Thyroid gland (tissue), 4 donors: ENCODE results near the gene FMO4. TPM values are rescaled to one million over a fixed set of nuclear protein-coding genes. Genes with fewer than 3 reads are reported as not detected.
"Not testable (repeated sequence)": the region's sequence is repeated elsewhere in the genome, so short reads cannot be mapped to it uniquely, and the experiment has no call there.

ENCODE experiments used
- DNase-seq, 2 donors: peaks; one replicate each; pipeline ENCODE4 v3.0.0-alpha.2; 2019
- H3K27ac ChIP-seq, 3 donors: fragments of 200-600 bp; sonication (generic); 1 replicate in 2 of 3; 2 replicates in 1 of 3; pipeline ENCODE4 v1.5.1; 2016 to 2019; ENCODE audit warnings: mild to moderate bottlenecking in 1 of 3, moderate library complexity in 1 of 3
- H3K27me3 ChIP-seq: fragments of 200-600 bp; sonication (generic); one replicate; pipeline ENCODE4 v1.5.1; 2019
- H3K36me3 ChIP-seq, 2 donors: fragments of 200-600 bp; sonication (generic); one replicate each; pipeline ENCODE4 v1.5.1; 2016 to 2019
- H3K4me1 ChIP-seq, 2 donors: fragments of 200-600 bp; sonication (generic); one replicate each; pipeline ENCODE4 v1.5.1; 2017 to 2019
- H3K4me3 ChIP-seq, 3 donors: fragments of 200-600 bp; sonication (generic); replicated peaks in 1 of 3; 1 replicate in 2 of 3; 2 replicates in 1 of 3; pipeline ENCODE4 v1.5.1; 2016; ENCODE audit warnings: mild to moderate bottlenecking in 1 of 3
- H3K9me3 ChIP-seq: fragments of 200-600 bp; sonication (generic); one replicate; pipeline ENCODE4 v1.5.1; 2017
- POLR2A ChIP-seq, 2 donors: fragments of 450-650 bp; IDR thresholded peaks; one replicate each; pipeline ENCODE4 v1.6.1; 2017; ENCODE audit warnings: antibody characterized with exemption in 2 of 2, mild to moderate bottlenecking in 2 of 2, moderate library complexity in 1 of 2
- WGBS, 2 donors: methylation state at CpG; one replicate each; pipeline ENCODE4 v1.1.5; 2017; 5-methylcytosine and 5-hydroxymethylcytosine counted together
- intact Hi-C: fragments of 100-400 bp; cut with DNase I; formaldehyde crosslinking; loops from one replicate; pipeline ENCODE4 v1.15.1; 2023
- total RNA-seq, 4 donors: library from RNA; depleted of rRNA; stranded (reverse); fragments of >200 nt; gene quantifications; one replicate each; pipeline ENCODE4 v1.2.3, GENCODE V29; 2016
- TF ChIP-seq, protein P1 (sequence below), 6 experiments: fragments of 200-600 bp in 3 of 6; fragments of 450-650 bp in 3 of 6; sonication (generic) in 3 of 6; IDR thresholded peaks; one replicate each; pipeline ENCODE4 v1.5.1; 2016 to 2019; ENCODE audit warnings: antibody characterized with exemption in 6 of 6, mild to moderate bottlenecking in 2 of 6, inconsistent platforms in 1 of 6, moderate library complexity in 1 of 6

FMO4 gene
- total RNA-seq, 4 donors from 2014 or later: 4.6 to 7.3 (median 6.5) TPM

DNA sequence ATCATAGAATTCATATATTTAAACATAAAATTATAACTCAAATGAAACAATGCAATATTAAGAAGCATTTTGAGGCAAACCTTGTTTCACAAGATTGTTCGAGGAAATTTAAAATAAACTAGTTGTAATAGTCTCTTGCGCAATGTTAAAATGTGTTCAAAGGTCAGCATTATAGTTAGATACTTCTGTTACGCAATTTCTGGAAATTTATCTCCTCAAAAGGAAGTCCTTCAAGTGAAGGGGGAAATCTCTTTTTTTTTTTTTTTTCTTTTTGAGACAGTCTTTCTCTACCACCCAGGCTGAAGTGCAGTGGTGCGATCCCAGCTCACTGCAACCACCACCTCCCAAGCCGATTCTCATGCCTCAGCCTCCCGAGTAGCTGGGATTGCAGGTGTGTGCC, 52.1 kb downstream of the FMO4 start:
- Histone ChIP-seq H3K27ac (no peak overlapping the region), H3K4me3 (no peak overlapping the region), H3K36me3 (no peaks in the 10 kb centered on the region), H3K9me3 (no peaks in the 10 kb centered on the region), H3K27me3 (no peaks in the 10 kb centered on the region), H3K4me1 (no peaks in the 10 kb centered on the region)
- TF ChIP-seq, protein P1, sequence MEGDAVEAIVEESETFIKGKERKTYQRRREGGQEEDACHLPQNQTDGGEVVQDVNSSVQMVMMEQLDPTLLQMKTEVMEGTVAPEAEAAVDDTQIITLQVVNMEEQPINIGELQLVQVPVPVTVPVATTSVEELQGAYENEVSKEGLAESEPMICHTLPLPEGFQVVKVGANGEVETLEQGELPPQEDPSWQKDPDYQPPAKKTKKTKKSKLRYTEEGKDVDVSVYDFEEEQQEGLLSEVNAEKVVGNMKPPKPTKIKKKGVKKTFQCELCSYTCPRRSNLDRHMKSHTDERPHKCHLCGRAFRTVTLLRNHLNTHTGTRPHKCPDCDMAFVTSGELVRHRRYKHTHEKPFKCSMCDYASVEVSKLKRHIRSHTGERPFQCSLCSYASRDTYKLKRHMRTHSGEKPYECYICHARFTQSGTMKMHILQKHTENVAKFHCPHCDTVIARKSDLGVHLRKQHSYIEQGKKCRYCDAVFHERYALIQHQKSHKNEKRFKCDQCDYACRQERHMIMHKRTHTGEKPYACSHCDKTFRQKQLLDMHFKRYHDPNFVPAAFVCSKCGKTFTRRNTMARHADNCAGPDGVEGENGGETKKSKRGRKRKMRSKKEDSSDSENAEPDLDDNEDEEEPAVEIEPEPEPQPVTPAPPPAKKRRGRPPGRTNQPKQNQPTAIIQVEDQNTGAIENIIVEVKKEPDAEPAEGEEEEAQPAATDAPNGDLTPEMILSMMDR (IDR thresholded peaks at IDR 0.05): no peak
- no peak for TF ChIP-seq POLR2A (IDR thresholded peaks at IDR 0.05)
- intact Hi-C loops: no loop called here
- WGBS, 2 donors: 87 to 91% methylated on average over 6 of the region's 6 CpGs
- no peak for DNase-seq

DNA sequence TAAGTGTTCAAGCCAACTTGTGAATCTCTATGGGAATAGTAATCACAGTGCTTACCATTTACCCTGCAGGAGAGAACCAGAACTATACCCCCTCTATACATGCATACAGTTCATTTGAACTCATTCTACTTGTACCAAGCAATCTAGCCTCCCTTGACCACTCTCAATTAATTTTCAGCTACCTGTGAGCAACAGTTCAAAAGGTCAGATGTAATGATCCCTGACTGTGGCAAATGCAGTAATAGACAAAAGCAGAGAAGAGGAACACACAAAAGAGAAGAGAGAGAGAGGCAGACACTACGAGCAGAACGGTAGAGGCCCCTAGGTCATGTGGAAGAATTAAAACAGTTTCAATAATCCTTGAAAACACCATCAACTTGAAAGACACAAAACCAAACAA, 52.8 kb downstream of the FMO4 start:
- no peak overlapping the region for H3K4me3 ChIP-seq
- 68 to 74% methylated on average over 2 of the region's 2 CpGs for whole genome bisulfite sequencing, 2 donors
- TF ChIP-seq, protein P1 (IDR thresholded peaks at IDR 0.05): no peak
- TF ChIP-seq POLR2A (IDR thresholded peaks at IDR 0.05): no peak
- H3K27ac ChIP-seq: no peak overlapping the region
- H3K9me3 ChIP-seq: no peaks in the 10 kb centered on the region
- no peak for DNase-seq
- intact Hi-C loops: no loop called here
- no peaks in the 10 kb centered on the region for H3K36me3 ChIP-seq
- no peaks in the 10 kb centered on the region for H3K4me1 ChIP-seq
- no peaks in the 10 kb centered on the region for H3K27me3 ChIP-seq

DNA sequence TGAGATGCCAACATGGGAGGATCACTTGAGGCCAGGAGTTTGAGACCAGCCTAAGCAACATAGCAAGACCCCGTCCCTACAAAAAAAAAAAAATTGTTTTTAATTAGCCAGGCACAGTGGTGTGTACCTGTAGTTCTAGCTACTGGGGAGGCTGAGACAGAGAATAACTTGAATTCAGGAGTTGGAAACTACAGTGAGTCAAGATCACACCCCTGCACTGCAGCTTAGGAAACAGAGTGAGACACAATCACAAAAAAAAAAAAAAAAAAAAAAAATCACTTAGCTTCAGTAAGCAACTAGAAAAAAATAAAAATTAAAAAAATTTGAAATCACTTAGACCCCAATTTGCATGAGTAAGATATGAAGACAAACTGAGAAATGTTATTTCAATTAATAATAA, 53.5 kb downstream of the FMO4 start:
- H3K4me1 ChIP-seq: no peaks in the 10 kb centered on the region
- H3K9me3 ChIP-seq: no peaks in the 10 kb centered on the region
- intact Hi-C loops: no loop called here
- no peaks in the 10 kb centered on the region for H3K27me3 ChIP-seq
- no peak for TF ChIP-seq POLR2A (IDR thresholded peaks at IDR 0.05)
- TF ChIP-seq, protein P1 (IDR thresholded peaks at IDR 0.05): no peak
- no peak overlapping the region for H3K27ac ChIP-seq
- H3K4me3 ChIP-seq: no peak overlapping the region
- 74 to 84% methylated on average over 1 of the region's 1 CpG for WGBS, 2 donors
- no peak for DNase-seq
- no peaks in the 10 kb centered on the region for H3K36me3 ChIP-seq

DNA sequence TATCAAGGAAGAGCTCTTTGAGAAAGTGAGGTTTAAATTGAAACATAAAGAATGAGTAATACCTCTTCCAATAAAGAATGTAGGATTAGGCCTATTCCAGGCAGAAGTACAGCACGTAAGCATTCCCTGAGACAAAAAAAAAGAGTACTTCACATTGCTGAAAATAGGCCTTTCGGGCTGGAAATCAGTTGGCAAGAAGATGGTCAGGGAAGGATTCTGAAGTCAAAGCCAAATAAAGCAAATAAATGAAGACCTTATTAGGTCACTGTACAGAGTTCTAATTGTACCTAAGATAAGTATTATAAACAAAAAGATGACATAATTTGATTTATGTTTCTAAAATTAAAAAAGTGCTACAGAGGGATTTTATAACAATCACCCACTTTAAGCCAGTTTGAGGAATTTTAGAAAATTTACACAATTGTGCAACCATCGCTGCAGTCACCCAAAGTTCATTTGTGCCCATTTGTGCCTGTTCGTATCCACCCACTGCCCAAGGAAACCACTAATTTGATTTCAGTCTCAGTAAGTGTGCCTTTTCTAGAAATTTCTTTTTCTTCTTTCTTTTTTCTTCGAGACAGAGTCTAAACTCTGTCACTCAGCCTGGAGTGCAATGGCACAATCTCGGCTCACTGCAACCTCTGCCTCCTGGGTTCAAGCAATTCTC, 58.6 kb downstream of the FMO4 start:
- no peak overlapping the region for H3K27ac ChIP-seq
- no peaks in the 10 kb centered on the region for H3K9me3 ChIP-seq
- TF ChIP-seq POLR2A (IDR thresholded peaks at IDR 0.05): no peak
- TF ChIP-seq, protein P1 (IDR thresholded peaks at IDR 0.05): no peak
- no peak for DNase-seq
- WGBS, 2 donors: 80 to 84% methylated on average over 6 of the region's 6 CpGs
- no peaks in the 10 kb centered on the region for H3K4me1 ChIP-seq
- intact Hi-C loops: no loop called here
- no peaks in the 10 kb centered on the region for H3K36me3 ChIP-seq
- no peaks in the 10 kb centered on the region for H3K27me3 ChIP-seq
- H3K4me3 ChIP-seq: no peak overlapping the region

DNA sequence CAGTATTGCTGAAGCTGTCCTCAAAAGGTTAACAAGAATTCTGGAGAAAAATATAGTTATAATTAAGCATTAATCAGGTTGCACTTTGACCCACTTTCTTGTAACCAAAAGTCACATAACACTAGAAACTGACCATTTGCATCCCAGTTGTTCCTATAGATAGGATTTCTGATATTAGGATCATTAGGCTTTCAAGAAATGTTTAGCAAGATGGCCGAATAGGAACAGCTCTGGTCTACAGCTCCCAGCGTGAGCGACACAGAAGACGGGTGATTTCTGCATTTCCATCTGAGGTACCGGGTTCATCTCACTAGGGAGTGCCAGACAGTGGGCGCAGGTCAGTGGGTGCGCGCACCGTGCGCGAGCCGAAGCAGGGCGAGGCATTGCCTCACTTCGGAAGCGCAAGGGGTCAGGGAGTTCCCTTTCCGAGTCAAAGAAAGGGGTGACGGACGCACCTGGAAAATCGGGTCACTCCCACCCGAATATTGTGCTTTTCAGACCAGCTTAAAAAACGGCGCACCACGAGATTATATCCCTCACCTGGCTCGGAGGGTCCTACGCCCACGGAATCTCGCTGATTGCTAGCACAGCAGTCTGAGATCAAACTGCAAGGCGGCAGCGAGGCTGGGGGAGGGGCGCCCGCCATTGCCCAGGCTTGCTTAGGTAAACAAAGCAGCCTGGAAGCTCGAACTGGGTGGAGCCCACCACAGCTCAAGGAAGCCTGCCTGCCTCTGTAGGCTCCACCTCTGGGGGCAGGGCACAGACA, 59.6 kb downstream of the FMO4 start:
- H3K36me3 ChIP-seq, H3K4me3 ChIP-seq, DNase-seq, intact Hi-C loops, H3K27me3 ChIP-seq, H3K4me1 ChIP-seq, H3K27ac ChIP-seq, H3K9me3 ChIP-seq: not testable (repeated sequence)
- 84 to 90% methylated on average over 29 to 32 of the region's 32 CpGs for WGBS, 2 donors
